COLO668 (cell line): ENCODE data around the gene CDON.
"Not testable (repeated sequence)": the region's sequence is repeated elsewhere in the genome, so short reads cannot be mapped to it uniquely, and the experiment has no call there.

Experiments used
- DNase-seq: peaks from one replicate; lab custom pipeline; 2025; ENCODE audit not compliant: unreplicated experiment; lab: John Stamatoyannopoulos, UW

The CDON gene

DNA sequence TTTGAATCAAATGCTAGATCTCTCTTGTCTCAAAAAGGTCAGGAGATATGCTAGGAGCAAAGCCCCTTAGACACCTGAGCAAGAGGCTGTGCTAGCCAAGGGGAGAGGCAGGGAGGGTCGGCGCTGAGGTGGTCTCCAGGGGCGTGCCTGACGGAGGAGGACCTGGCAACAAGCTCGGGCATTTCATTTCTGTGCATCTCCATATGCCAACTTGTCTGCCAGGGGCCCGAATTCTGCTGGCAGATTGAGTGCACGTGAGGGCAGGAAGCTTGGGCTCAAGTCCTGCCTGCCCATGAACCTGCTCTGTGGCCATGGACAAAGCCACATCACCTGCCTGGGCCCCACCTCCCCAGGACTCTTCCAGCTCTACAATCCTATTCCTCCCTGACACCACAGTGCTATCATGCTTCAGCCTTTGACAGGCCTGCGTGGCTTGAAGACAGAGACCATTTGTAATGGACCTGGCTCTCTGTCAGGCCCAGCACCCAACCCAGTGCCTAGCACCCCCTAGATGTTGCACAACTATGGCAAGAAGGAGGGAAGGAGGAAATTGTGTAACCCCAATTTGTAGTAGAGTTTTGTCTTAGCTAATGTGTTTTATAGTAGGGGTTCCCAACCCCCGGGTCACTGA is 133.1 kb downstream of the CDON start:
- no peak for DNase-seq

- DNase-seq = no peak
These were observed 136.0 kb downstream of the CDON start for GRCh38 chr11:125926682-125927081.

- no peak for DNase-seq
These were observed 136.9 kb downstream of the CDON start for GRCh38 chr11:125925804-125926203.

DNA sequence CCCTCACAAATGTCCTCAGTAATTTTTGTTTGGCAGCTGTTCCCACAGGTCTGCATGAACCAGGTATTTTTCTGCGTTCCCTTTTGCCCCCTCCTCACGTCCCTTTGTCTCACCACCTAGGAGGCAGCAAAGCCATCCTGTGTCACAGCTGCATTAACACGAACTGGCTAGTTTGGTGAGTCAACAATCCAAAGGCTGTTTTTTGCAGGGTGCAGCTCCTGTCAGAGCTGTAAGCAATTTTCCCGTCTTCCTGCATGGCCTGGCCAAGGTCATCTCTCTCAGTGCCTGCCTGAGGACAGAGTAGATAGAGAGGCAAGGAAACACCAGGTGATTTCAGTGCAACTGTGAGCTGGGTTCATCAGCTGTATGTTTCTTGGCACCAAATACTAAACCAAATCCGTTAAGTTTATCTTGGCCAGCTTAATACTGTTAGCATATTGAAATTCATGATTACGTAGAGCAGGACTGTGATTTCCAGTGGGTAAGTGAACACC is 137.4 kb downstream of the CDON start:
- DNase-seq = no peak

- no peak for DNase-seq
These were observed 138.2 kb downstream of the CDON start for GRCh38 chr11:125924384-125925007.

GRCh38 chr11:125923633-125924032 is 139.0 kb downstream of the CDON start:
- no peak for DNase-seq

- peak; percentile 70 for DNase-seq
These were observed 139.6 kb downstream of the CDON start for GRCh38 chr11:125923012-125923579.

- DNase-seq = no peak
These were observed 140.5 kb downstream of the CDON start for GRCh38 chr11:125922156-125922555.

- DNase-seq = no peak
These were observed 141.6 kb downstream of the CDON start for GRCh38 chr11:125921042-125921441.

GRCh38 chr11:125918140-125918840 is 144.4 kb downstream of the CDON start:
- DNase-seq = no peak

DNA sequence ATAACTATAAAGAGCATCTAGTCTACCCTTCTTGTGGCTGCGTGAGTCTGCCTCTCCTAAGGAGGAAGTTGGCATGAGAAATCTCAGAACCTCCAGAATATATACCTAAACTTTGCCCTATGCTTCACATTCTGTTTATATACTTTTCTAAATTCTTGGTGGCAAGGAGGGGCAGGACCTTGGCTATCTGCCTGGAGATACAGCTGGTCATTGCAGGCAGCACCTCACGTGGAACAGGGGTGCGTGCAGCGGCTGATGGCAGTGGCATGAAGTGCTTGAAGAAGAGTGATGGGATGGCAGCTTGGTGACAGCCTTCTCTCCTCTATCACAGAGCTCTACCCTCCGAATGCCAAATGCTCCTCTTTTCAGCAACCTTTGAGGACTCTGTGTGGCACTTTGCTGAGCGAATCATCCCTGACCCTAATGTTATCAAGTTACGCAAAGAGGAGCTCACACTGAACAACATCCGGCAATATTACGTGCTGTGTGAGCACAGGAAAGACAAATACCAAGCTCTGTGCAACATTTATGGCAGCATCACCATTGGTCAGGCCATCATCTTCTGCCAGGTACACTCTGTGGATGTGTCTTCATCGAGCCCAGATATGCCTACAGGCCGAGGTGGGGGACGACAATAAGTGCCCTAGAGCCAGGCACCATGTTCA is 145.9 kb downstream of the CDON start:
- no peak for DNase-seq

DNA sequence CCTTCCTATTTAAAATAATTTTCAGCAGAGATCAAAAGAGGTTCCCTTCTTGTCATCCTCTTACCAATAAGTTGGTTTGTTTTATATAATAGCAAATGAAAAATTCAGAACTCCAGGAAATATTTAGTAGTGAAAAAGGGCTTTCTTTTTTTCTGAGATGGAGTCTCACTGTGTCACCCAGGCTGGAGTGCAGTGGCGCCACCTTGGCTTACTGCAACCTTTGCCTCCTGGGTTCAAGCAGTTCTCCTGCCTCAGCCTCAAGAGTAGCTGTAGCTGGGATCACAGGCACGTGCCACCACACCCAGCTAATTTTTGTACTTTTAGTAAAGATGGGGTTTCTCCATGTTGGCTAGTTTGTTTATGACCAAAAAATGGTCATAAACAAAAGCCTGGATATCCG is 148.1 kb downstream of the CDON start:
- not testable (repeated sequence) for DNase-seq

DNA sequence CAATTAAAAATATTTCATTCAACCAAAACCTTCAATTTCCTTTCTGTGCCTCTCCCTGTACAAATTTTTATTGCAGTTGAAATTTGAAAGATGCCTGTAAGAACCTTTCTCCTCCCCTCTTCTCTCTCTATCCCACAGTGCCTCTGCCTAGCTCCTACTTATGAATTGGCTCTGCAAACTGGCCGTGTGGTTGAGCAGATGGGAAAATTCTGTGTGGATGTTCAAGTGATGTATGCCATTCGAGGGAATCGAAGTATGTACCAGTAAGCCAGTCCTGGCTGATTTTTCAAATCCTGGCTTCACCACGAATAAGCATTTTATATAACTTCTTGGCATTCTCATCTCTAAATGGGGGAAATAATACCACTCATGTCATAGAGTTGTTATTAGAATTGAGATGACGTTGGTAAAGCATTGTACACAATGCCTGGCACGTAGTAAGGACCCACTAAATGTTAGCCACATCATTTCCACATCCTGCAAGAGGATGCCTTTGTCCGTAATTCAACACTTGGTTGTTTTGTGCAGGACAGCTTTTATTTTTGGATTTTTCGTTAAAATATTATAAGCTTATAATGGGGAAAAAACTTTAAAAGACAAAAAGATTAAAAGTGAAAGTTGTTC is 152.3 kb downstream of the CDON start:
- no peak for DNase-seq
